Activated naive CD4-positive, alpha-beta T cell treated with Interleukin-2 at 50 U/mL for 16 hours (primary cell): ENCODE data around the gene PBX1.

Experiments
- DNase-seq: peaks from one replicate; pipeline ENCODE4 v3.0.0-alpha.2; 2020

PBX1 gene

DNA sequence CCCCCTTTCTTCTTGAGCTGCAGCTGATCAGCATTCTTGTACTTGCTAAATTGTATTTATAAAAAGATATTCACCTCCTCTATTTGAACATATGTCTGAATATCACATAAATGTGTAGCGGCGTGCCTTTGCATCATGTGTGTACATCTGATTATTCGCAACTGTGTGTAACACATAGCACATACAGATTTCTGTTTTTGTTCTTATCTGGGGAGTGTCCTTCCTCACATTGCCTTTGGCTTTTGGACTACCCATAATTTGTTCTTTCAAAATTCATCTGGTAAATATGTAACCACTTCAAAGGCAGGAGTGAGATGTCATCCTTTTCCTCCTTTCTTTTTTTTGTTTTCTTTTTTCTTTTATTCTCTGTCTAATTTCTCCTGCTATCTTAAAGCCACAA, 113.6 kb downstream of the PBX1 start:
- no peak for DNase-seq

DNA sequence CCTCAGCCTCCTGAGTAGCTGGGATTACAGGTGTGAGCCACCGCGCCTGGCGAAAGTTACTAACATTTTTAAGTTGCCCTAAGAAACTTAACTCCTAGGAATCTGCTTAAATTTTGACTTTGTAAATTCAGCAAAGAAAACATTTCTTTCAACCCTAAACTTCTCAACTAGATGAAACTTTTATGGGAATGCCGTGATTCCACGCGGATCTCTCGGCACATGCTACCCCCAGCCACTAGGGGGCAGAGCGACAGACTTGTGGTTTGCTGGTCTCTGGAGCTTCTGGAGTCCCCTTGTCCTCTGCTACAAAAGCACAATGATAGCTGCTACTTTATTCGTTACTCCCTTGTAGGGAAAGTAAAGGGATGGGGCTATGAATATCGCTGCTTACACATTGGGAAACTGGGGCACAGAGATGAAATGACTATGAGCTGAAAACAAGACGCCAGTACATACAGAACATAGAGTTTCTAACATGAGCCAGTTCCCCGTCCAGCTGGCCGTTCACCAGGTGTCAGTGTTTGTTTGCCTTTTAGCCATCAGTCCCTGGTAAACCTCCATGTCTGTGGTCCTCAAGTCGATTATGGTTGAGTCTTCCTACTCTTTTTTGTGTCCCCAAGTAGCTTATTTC, 114.7 kb downstream of the PBX1 start:
- no peak for DNase-seq

DNA sequence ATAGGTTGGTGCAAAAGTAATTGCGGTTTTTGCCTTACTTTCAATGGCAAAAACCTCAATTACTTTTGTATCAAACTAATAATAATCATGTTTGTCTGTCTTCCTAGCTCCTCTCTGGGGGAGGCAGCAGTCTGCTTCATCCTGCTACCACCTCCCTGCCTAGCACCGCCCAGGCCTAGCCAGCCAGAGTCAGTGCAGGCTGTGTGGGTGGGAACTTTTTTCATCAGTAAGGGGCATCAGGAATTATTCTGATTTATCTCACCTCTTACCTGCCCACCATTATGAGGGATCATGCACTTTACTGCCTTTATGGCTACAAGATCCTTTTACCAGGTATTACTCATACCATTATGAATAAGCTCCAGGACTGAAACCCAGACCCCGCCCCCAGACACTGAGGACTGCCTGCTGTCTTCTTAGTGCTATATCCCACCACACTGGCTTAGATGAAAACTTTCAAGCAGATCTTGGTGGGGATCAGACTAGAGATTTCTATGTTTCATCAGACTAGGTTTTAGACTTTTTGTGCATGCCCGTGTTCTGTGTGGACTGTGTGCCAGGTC, 116.4 kb downstream of the PBX1 start:
- DNase-seq, result no peak

DNA sequence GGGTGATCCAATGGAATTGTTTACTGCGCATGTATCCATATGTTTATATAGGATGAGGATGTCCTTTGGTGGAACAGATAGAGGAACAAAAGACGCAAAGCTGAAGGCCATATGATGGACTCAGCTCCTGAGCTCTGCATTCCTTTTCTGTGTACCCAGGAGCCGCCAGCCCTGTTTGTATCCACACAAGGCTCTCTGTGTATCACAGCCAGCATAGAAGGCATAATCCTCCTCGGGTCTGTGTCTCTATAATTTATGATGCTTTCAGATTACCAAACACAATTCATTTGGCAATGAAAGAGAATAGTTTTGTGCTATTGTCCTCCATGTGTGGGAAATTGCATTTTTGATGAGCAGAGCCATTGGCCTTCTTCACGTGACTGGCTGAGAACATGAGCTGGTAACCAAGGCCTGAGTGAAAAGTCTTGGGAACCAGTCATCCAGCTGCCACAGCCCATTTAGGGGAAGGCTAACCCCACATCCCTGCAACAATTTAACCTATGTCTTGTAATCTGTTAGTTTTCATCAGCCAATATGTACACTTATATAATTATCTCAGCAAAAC, 119.2 kb downstream of the PBX1 start:
- no peak for DNase-seq

DNA sequence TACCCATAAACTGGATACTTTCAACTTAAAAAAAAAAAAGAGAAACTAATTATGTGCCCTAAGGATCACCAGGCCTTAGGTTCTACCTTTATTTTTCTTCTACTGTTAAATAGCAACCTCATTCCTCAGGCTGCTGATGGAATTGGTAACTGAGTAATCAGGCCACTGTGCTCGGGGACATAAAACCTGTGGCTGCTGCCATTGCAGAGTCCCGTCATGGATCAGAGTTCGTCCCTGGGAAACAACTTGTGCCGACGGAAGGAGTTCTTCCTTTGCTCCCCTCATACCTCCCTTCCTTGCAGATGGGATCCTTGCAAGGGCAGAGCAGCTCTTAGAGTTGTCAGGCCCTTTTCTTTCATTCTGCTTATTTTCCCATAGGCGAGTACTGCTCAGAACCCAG, 123.6 kb downstream of the PBX1 start:
- DNase-seq, result no peak

DNA sequence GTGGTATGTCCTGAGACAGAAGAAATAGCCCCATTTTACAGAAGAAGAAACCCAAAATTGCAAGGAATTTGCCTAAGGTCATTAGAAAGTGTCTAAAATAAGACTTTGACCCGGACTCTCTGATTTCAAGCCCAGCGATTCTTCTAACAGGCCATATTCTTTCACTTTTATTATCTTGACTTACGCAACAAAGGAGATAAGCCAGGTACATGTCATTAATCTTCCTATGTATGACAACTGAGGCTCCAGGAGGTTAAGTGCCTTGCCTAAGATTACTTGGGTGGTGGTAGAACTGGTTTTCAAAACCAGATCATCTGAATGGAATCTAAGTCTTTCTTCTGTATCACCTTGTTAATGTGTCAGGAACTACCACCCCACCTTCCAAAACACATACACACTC, 124.3 kb downstream of the PBX1 start:
- no peak for DNase-seq

DNA sequence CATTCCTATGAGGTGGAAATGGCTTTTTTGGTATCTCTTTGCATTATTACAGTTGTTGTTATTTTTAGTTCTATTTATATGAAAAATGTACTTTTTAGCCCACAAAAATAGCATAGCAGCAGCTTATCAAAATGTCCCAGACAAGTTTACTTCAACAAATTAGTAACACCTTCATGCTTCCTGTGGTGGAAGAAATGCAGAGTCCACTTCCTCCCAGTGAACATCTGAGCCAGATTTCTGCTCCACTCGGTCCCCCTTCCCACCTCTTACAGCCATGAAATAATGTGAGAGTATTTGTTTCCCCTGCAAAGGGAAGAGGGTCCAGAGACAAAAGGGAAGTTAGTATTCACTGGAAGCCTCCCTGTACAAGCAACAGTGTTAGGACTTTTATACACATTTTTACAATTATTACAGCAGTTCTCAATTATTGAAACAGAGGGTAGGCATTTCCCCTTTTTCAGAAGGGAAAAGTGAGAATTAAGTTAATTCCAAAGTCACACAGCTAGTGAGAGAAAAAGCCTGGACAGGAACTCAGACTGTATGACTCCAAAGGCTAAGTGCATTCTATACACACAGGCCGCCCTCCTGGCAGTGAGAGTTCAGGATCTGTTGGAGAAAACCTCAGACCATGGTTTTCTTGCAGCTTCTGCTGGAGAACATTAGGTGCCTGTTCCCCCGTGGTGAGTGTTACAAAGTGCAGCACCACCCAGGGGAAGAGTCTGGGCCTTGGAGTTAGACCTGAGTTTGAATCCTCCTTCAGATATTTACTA, 126.5 kb downstream of the PBX1 start:
- DNase-seq, result no peak

DNA sequence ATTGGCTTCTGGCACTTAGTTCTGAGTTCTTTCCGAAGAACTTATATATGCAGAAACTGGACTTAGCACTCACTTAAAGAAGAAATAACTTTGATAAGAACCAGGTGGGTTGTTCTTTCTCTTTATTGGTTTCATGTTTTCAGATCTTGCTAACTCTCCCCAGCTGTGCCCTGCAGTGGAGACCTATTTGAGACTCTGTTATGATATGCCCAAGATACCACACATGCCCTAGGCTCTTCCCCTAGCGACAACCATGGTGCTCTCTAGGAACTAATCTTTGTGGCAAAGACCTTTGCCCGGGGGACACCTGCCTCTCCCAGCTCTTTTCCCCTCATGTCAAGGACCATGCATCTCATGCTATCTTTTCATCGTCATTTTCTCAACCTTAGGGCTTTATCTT, 128.8 kb downstream of the PBX1 start:
- no peak for DNase-seq

DNA sequence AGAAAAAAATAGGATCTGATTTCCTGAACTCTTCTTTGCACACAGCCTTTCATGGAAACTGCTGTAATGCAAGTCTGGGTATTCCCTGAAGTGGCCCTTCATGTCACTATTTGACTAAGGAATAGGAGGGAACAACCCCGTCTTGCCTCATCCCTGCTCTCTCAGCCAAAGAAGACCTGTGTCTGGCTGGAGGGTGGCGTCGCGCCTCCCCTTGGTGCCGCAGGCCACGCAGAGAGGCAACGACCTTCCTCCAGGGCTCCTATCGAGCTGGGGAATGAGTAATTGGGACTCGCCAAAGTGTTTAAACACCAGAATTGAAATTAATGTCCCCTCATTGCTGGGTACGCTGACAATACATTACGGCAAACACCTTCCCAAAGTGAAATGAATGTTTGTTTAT, 129.8 kb downstream of the PBX1 start:
- no peak for DNase-seq

DNA sequence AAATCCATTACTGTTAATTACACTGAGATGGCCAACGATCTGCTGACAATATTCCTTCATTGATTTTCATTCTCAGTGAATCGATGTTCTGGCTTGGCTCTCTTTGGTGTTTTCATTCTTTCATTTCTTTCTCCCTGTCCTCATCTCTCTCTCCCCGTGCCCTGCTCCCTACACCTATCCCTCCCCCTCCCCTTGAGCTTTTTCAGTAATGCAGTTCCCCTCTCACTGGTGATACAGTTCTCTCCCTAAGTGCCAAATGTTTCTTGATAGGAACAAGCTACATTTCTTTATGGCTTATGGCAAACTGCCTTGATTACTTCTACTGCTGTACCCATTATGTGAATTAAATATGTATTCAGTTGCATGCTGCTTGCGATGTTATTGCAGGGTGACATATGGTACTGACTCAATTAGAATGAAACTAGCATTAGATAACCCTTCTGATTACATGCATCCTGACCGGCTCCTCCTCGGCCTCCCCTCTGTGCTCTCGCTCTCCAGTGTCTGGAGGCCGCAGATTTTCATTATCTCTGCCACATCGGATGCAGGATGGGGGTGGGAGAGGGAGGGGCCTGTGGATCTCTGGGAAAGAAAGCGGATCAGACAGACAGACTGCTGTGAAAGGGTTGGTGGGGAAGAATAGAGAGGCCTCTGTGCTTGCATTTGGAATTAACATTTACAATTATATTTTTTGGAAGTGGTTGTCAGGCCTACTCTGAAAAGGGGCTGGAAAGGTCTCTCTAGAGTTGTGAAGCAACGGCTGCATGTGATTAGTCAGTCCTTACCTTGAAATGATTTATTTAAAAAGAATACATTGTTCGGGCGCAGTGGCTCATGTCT, 130.9 kb downstream of the PBX1 start:
- no peak for DNase-seq

DNA sequence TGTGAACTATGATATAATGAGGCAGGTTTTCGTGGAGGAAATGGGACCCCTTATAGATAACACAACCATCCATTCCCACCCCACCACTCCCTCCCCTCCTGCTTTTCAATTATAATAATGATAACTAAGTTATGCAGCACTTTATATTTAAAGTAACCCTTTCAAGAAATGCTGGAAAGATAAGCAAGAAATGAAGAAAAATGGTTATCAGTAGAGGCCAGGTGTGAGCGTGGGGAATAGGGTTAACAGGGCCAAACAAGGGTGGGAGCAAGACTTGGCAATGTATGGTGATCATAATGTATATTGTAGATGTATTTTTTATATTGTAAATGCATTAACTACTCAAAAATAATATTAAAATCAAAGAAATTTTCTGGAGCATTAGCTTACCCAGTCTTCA, 133.4 kb downstream of the PBX1 start:
- DNase-seq, result no peak

DNA sequence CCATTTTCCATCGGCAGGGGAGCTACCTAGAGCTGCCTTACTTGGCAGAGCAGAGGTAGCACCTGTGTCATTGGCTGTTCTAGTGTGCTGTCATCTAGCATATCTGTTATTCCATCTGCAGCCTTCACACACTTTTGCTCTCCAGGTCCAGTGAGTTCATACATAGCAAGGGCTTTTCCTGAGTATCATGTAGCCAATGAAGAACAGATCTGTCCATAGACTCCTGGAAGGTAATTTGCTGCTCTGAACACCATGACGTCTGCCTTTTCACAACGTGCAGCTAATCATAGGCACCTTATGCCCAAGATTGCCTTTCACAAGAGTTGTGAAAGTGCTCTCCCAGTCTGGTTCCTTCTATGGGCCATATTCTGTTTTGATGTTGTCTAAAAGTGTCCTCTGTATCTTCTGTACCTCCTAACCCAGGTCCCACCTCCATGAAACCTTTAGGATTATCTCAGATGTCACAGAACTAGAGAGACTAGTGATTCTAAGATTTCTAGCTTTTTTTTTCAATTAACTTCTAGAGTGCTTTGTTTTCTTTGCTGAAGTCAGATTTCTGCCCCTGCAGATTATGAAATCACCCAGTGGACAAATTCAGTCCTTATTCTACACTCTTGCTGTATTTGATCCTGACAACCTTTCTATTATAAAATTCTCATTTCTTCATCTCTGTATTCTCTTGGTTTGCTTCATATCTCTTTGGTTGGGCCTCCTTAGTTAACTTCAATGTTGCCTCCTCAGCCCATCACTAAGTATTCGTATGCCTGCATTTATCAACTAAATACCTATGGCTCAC, 134.8 kb downstream of the PBX1 start:
- DNase-seq, result no peak

DNA sequence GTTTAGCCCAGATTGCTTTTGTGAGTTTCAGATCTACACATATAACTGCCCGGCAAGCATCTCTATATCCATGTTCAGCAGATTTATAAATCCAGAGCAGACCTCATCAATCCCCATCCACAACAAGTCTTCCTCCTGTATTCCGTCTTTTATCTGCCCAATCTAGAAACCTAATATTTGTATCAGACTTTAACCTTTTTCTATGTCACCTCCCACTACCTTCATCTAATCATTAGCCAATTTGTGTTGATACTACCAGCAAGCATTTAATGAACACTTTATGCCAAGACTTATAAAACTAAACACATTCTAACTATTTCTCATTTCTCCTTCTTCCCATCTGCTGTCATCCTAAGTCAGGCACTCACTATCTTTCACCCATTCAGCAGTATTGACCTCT, 135.5 kb downstream of the PBX1 start:
- no peak for DNase-seq

DNA sequence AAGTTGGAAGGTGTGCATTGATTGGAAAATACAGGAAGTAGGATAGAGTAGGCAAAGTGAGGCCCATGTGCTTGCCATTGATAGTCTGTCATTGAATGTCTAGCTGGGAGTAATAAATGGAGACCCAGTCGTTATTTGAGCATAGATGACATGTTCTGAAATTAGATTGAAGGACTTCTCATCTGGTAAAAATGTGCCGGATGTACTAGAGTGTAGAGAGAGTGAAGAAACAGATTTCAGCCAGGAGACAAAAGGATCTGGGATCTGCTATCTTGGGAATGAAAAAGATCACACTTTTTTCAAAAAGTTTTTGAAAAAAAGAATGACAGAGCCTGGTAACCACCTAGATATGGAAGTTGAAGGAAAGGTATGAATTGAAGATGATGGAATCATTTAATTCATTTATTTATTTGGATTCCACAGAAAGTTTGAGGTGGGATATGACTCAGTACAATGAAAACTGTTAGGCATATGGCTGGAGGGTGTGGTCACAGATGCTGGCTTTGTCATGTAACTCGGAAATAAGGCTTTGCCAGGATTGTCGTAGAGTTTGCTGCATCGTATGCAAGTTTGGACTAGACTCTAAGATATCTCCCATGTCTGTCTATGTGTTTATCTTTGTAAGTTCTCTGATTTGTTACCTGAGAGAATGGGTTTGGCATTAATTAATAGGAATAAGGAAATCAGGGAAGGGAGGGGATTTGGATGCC, 137.1 kb downstream of the PBX1 start:
- no peak for DNase-seq

DNA sequence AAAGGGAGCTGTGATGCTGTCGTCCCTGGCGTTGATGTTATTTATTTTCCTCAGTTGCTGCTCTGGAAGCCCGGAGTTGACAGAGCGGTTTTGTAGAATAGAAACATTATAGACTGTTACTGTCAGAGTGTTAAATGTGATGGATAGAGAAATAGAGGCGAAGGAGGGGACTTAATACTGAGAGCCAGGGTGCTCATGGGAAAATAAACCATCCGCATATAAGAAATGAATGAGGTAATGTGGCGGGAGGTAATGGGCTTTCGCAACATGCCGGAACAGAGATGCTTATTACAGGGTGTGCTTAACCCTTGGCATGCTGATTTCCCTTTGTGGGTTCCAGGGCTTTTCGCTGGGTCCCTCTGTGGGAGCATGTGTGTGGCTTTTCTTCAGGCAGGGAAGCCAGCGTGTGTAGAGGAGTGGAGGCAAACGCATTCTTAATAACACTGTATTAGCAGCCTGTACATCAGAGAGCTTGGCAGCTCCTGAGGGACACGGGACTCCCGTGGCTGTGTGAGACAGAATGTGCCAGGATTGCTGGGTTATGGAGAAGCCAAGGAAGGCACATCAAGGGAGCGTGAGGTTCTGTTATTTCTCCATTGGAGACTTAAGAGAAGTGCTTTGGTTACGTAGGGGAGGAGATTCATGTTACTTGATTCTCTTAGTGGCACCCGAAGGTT, 141.0 kb downstream of the PBX1 start:
- no peak for DNase-seq

DNA sequence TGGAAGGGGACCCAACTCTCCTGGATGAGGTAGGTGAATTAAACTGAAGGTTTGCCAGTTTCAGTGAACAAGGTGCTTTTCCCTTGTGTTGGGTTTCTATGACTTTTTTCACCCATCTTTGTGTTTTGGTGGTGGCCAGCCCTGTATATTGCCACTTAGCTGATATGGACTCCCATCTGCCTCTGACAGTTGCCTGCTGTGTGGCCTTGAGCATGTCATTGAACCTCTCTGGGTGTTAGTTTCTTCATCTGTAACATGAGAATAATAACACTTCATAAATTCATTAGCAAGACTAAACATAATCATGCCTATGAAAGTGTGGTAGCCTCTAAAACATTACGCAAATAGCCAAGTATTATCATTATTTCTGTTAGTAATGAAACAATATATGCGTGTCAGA, 141.7 kb downstream of the PBX1 start:
- DNase-seq, result no peak

DNA sequence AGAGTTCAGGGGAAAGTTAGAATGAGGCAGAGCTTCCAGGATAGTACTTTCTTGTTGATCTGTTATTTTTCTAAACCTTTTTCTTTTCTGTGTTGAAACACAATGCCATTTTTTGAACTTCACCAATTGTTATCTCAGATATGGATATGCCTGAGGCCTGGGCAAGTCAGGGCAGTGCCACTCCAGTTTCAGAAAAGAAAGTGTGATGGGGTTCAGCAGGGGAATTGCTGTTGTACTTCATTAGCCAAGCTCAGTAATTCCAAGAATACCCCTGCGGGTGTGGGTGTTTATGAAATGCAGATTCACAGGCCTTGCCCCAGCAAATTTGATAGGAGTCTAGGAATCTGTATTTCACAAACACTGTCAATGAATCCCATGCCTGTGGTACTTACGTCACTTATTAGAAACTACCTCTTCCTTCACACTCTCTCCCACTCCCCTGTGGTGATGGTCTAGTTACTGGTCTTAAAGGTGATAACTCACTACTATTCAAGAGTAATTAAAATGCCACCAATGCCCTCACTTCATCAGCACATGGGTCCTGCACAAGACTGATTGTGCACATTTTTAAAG, 142.3 kb downstream of the PBX1 start:
- no peak for DNase-seq

DNA sequence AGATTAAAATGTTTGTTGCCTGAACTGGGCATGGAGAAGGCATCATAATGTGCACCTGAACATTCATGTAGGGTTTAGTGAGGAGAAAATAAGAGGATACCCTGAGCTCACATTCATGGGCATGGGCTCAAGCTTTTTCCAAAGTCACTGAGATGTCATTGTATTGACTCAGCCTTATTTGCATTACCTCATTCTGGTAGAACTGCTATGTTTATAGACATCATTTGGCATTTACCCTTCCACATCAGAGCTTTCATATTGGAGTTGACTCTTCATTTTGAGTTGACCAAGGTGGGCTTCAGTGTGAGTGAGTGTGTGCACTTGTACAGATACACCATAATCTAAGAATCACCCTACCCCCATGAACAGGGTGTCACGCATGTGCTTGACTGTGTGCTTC, 143.2 kb downstream of the PBX1 start:
- no peak for DNase-seq

DNA sequence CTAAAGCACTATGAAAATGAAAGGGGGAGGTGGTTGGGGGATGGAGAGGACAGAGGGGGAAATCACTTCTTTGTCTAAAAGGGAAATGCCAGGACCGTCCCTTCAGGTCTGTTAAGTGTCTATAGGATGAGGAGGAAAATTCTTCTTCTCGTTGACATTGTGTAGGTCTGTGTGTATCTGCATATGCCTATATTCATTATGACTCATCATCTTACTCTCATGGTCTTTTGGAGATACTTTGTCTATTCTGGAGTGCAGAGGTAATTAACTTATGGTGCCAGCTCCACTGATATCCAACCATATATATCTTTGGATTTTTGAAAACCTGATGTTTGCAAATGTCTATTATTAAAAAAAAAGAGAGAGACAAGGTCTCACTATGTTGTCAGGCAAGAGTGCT, 143.7 kb downstream of the PBX1 start:
- no peak for DNase-seq

DNA sequence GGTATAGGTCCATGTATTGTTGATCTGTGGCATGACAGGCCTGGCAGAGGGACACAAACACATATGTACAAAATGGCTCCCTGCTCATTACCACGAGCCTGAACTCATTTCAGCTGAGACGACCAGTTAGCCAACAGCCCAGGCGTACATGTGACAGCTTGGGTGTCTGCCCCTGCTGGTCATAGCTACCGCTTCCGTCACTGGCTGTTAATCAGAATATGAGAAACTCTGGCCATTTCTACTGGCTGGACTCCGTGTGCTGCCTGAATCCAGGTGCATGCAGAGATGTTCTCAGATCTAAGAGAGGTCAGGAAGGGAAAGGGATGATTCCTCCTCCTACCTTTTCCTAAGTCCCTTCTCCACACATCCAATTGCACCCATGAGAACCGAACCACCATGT, 144.5 kb downstream of the PBX1 start:
- DNase-seq, result no peak

DNA sequence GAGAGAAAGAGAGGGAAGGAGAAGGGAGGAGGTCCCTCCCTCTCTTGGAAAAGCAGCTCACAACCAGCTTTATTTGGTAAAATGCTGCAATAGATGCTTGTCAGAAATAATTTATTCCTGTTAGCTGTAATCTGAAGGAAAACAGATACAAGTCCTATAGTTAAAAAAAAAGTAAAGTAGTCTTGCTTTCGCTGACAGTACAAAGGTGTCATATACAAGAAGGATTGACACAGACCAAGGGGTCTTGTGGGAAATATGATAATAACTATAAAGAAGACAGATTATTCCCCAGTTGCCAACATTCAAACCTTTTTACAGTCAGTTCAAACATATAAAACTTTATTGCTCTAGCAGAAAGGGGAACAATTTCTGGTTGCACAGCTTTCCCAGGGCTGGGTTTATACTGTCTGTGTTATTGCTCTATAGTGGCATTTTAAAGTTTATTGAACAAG, 145.0 kb downstream of the PBX1 start:
- no peak for DNase-seq
